Inferior parietal cortex (tissue), 1 donor: ENCODE data around the gene UNCX.

Experiments
- DNase-seq: peaks from one replicate; pipeline ENCODE4 v3.0.0-alpha.2; 2016; ENCODE audit errors: extremely low spot score

The UNCX gene

GRCh38 chr7:1232103-1232466 lies 587 bp upstream of the UNCX start:
- DNase-seq: no peak

GRCh38 chr7:1233333-1234048 lies 819 bp downstream of the UNCX start:
- no peak for DNase-seq

GRCh38 chr7:1234049-1234880 lies 1.6 kb downstream of the UNCX start:
- DNase-seq: no peak

- no peak for DNase-seq
Observed at GRCh38 chr7:1234881-1235500, 2.3 kb downstream of the UNCX start.

- DNase-seq: no peak
Observed at GRCh38 chr7:1235501-1236131, 2.9 kb downstream of the UNCX start.

- DNase-seq: no peak
Observed at GRCh38 chr7:1236132-1236661, 3.5 kb downstream of the UNCX start.

GRCh38 chr7:1236831-1237701 lies 4.4 kb downstream of the UNCX start:
- DNase-seq: no peak

GRCh38 chr7:1237704-1238255 lies 5.1 kb downstream of the UNCX start:
- no peak for DNase-seq

- no peak for DNase-seq
Observed at GRCh38 chr7:1238450-1238882, 5.8 kb downstream of the UNCX start.

GRCh38 chr7:1238931-1239802 lies 6.5 kb downstream of the UNCX start:
- DNase-seq: no peak

GRCh38 chr7:1239803-1240516 lies 7.3 kb downstream of the UNCX start:
- DNase-seq: no peak

- DNase-seq: no peak
Observed at GRCh38 chr7:1240517-1241257, 8.0 kb downstream of the UNCX start.

- DNase-seq: no peak
Observed at GRCh38 chr7:1241258-1241602, 8.6 kb downstream of the UNCX start.

- no peak for DNase-seq
Observed at GRCh38 chr7:1241603-1242255, 9.1 kb downstream of the UNCX start.

- DNase-seq: no peak
Observed at GRCh38 chr7:1242256-1242605, 9.6 kb downstream of the UNCX start.

- DNase-seq: no peak
Observed at GRCh38 chr7:1242606-1243289, 10.1 kb downstream of the UNCX start.

GRCh38 chr7:1243290-1243963 lies 10.8 kb downstream of the UNCX start:
- no peak for DNase-seq
